ENCODE data around the gene SPATS2L.

Gene SPATS2L

GRCh38 chr2:200373973-200374416 is 67.5 kb downstream of the SPATS2L start:
- no peak for TF ChIP-seq POLR2A (IDR thresholded peaks at IDR 0.05; ENCODE audit: low read depth, low read length)
- DNase-seq (ENCODE audit: insufficient read length, low spot score): no peak
- FAIRE-seq: no peak

GRCh38 chr2:200376513-200377354 is 70.2 kb downstream of the SPATS2L start:
- TF ChIP-seq POLR2A (IDR thresholded peaks at IDR 0.05; ENCODE audit: low read depth, low read length): no peak
- DNase-seq (ENCODE audit: insufficient read length, low spot score): no peak
- FAIRE-seq: no peak

- no peak for TF ChIP-seq POLR2A (IDR thresholded peaks at IDR 0.05; ENCODE audit: low read depth, low read length)
Observed at GRCh38 chr2:200377355-200378336, 71.2 kb downstream of the SPATS2L start.

GRCh38 chr2:200378652-200379290 is 72.3 kb downstream of the SPATS2L start:
- no peak for DNase-seq (ENCODE audit: insufficient read length, low spot score)
- no peak for TF ChIP-seq POLR2A (IDR thresholded peaks at IDR 0.05; ENCODE audit: low read depth, low read length)
- no peak for FAIRE-seq

More at GRCh38 chr2:200377355-200378336, 71.2 kb downstream of the SPATS2L start:
- FAIRE-seq (no peak), DNase-seq (ENCODE audit: insufficient read length, low spot score) (no peak)

- no peak for TF ChIP-seq POLR2A (IDR thresholded peaks at IDR 0.05; ENCODE audit: low read depth, low read length)
- FAIRE-seq (no peak), DNase-seq (ENCODE audit: insufficient read length, low spot score) (no peak)
Observed at GRCh38 chr2:200379481-200380090, 73.1 kb downstream of the SPATS2L start.

GRCh38 chr2:200380091-200380561 is 73.6 kb downstream of the SPATS2L start:
- TF ChIP-seq POLR2A (IDR thresholded peaks at IDR 0.05; ENCODE audit: low read depth, low read length): no peak
- DNase-seq (ENCODE audit: insufficient read length, low spot score) (no peak), FAIRE-seq (no peak)

GRCh38 chr2:200380833-200381542 is 74.5 kb downstream of the SPATS2L start:
- FAIRE-seq (peak; percentile 30), DNase-seq (ENCODE audit: insufficient read length, low spot score) (peak; percentile 30)
- no peak for TF ChIP-seq POLR2A (IDR thresholded peaks at IDR 0.05; ENCODE audit: low read depth, low read length)

GRCh38 chr2:200382874-200383273 is 76.4 kb downstream of the SPATS2L start:
- no peak for TF ChIP-seq POLR2A (IDR thresholded peaks at IDR 0.05; ENCODE audit: low read depth, low read length)
- no peak for FAIRE-seq
- no peak for DNase-seq (ENCODE audit: insufficient read length, low spot score)

- FAIRE-seq (no peak), DNase-seq (ENCODE audit: insufficient read length, low spot score) (no peak)
- no peak for TF ChIP-seq POLR2A (IDR thresholded peaks at IDR 0.05; ENCODE audit: low read depth, low read length)
Observed at GRCh38 chr2:200383380-200384110, 77.1 kb downstream of the SPATS2L start.

- DNase-seq (ENCODE audit: insufficient read length, low spot score): no peak
- no peak for TF ChIP-seq POLR2A (IDR thresholded peaks at IDR 0.05; ENCODE audit: low read depth, low read length)
- FAIRE-seq: no peak
Observed at GRCh38 chr2:200385063-200385635, 78.7 kb downstream of the SPATS2L start.

GRCh38 chr2:200393191-200393590 is 86.7 kb downstream of the SPATS2L start:
- no peak for TF ChIP-seq POLR2A (IDR thresholded peaks at IDR 0.05; ENCODE audit: low read depth, low read length)
- DNase-seq (ENCODE audit: insufficient read length, low spot score) (no peak), FAIRE-seq (no peak)

- TF ChIP-seq POLR2A (IDR thresholded peaks at IDR 0.05; ENCODE audit: low read depth, low read length): no peak
- DNase-seq (ENCODE audit: insufficient read length, low spot score) (no peak), FAIRE-seq (no peak)
Observed at GRCh38 chr2:200394045-200394444, 87.6 kb downstream of the SPATS2L start.

Data from H54 (cell line).